ENCODE data around the gene URGCP.

DNA sequence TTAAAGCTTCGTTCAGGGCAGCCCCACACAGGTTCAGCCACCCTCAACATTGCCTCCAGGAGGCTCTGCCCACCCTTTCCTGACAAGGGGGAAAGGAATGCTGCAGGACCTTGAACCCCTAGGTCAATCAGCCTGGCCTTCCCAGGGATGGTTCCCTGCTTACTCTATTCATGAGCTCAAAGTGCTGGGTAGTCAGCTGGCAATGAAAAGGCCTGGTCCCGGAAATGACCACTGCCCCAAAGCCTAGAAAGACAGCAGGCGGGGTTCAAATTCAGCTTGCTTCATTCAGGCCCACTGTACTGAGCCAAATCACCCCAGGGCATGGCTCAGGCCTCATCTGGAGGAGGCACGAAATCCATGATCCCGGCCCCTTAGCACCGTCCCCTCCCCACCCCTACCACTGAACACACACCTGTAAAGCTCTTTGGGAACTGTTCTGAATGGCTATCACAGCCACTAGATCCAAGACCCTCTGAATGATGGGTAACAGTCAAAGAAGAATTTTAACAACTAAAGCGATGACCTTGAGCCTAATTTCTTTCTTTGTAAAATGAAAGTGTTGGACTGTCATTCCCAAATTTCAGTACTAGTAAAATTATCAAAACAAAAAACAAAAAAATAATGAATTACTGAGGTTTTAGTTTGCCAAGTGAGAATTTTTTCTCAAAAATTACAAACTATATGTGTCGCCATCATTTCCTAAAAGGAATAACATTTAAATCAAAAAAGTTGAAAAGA, 1.0 kb downstream of the URGCP start:
- TF ChIP-seq, protein P1, sequence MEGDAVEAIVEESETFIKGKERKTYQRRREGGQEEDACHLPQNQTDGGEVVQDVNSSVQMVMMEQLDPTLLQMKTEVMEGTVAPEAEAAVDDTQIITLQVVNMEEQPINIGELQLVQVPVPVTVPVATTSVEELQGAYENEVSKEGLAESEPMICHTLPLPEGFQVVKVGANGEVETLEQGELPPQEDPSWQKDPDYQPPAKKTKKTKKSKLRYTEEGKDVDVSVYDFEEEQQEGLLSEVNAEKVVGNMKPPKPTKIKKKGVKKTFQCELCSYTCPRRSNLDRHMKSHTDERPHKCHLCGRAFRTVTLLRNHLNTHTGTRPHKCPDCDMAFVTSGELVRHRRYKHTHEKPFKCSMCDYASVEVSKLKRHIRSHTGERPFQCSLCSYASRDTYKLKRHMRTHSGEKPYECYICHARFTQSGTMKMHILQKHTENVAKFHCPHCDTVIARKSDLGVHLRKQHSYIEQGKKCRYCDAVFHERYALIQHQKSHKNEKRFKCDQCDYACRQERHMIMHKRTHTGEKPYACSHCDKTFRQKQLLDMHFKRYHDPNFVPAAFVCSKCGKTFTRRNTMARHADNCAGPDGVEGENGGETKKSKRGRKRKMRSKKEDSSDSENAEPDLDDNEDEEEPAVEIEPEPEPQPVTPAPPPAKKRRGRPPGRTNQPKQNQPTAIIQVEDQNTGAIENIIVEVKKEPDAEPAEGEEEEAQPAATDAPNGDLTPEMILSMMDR (conservative IDR thresholded peaks at IDR 0.05 in 1 of 2, IDR thresholded peaks at IDR 0.05 in 1 of 2; ENCODE audit: low read depth in 1 of 2, low read length in 2 of 2), result no peak
- no peak for TF ChIP-seq EZH2 (IDR thresholded peaks at IDR 0.05; ENCODE audit: low read length, missing control alignments)
